Fibroblast of lung (primary cell): Measurements from ENCODE around the gene COP1. TPM values are rescaled to one million over a fixed set of nuclear protein-coding genes. Genes with fewer than 3 reads are reported as not detected.

Experiments
- DNase-seq, 2 donors: peaks; one replicate each; pipeline versions ENCODE4 v3.0.0 to v3.0.0-alpha.2; 2010; ENCODE audit warnings: low read depth in 2 of 2
- H2AFZ ChIP-seq: 2 replicates; pipeline ENCODE4 v1.5.1; 2012; ENCODE audit warnings: low read length, control low read depth, inconsistent platforms
- H3K27ac ChIP-seq: 2 replicates; pipeline ENCODE4 v1.5.1; 2011; ENCODE audit warnings: low read length, control low read depth; ENCODE audit not compliant: insufficient read depth
- H3K27me3 ChIP-seq: 2 replicates; pipeline ENCODE4 v1.5.1; 2011; ENCODE audit warnings: mild to moderate bottlenecking, low read length; ENCODE audit not compliant: control insufficient read depth, insufficient read depth
- H3K36me3 ChIP-seq: 2 replicates; pipeline ENCODE4 v1.5.1; 2011; ENCODE audit warnings: low read length; ENCODE audit not compliant: control insufficient read depth, insufficient read depth
- H3K4me1 ChIP-seq: 2 replicates; pipeline ENCODE4 v1.5.1; 2011; ENCODE audit warnings: low read length; ENCODE audit not compliant: control insufficient read depth, insufficient read depth; ENCODE audit errors: extremely low read depth
- H3K4me2 ChIP-seq: 2 replicates; pipeline ENCODE4 v1.5.1; 2011; ENCODE audit warnings: low read length, control low read depth; ENCODE audit not compliant: insufficient read depth; ENCODE audit errors: extremely low read depth
- H3K4me3 ChIP-seq, 4 experiments: fragments of 200-600 bp in 1 of 4; sonication (generic) in 1 of 4; replicated peaks in 1 of 4; 2 replicates each; pipeline ENCODE4 v1.5.1; 2011 to 2016; ENCODE audit warnings: low read length in 4 of 4, low read depth in 3 of 4, mild to moderate bottlenecking in 3 of 4, control low read depth in 2 of 4, inconsistent platforms in 1 of 4, mixed read lengths in 1 of 4; ENCODE audit not compliant: insufficient read depth in 1 of 4; ENCODE audit errors: control extremely low read depth in 1 of 4
- H3K79me2 ChIP-seq: 2 replicates; pipeline ENCODE4 v1.5.1; 2012; ENCODE audit warnings: mild to moderate bottlenecking, low read length, inconsistent platforms; ENCODE audit not compliant: control insufficient read depth, insufficient read depth
- H3K9ac ChIP-seq: 2 replicates; pipeline ENCODE4 v1.5.1; 2011; ENCODE audit warnings: mild to moderate bottlenecking, low read length, control low read depth; ENCODE audit not compliant: insufficient read depth
- H3K9me3 ChIP-seq: 2 replicates; pipeline ENCODE4 v1.5.1; 2012; ENCODE audit warnings: low read depth, low read length; ENCODE audit not compliant: control insufficient read depth, insufficient read depth
- H4K20me1 ChIP-seq: 2 replicates; pipeline ENCODE4 v1.5.1; 2011; ENCODE audit warnings: low read length; ENCODE audit not compliant: control insufficient read depth, insufficient read depth; ENCODE audit errors: extremely low read depth
- CTCF ChIP-seq, 2 donors: IDR thresholded peaks in 1 of 2; conservative IDR thresholded peaks in 1 of 2; 1 replicate in 1 of 2; 2 replicates in 1 of 2; pipeline ENCODE4 v1.5.1; 2011 to 2012; ENCODE audit warnings: low read length in 2 of 2, control low read depth in 1 of 2, inconsistent platforms in 1 of 2, low read depth in 1 of 2, mild to moderate bottlenecking in 1 of 2
- EZH2 ChIP-seq: IDR thresholded peaks from 2 replicates; pipeline ENCODE4 v1.5.1; 2012; ENCODE audit warnings: low read length, control low read depth, mild to moderate bottlenecking; ENCODE audit errors: missing control alignments
- polyA plus RNA-seq, 2 donors: library from polyadenylated mRNA; depleted of rRNA in 1 of 2; stranded (reverse) in 1 of 2; unstranded in 1 of 2; fragments of >200 nt; gene quantifications; 2 replicates each; pipeline ENCODE4 v1.2.1, GENCODE V29; 2011 to 2012; ENCODE audit warnings: missing spikeins in 1 of 2
- total RNA-seq: library from RNA; depleted of rRNA; stranded (reverse); fragments of >200 nt; gene quantifications from 2 replicates; pipeline ENCODE4 v1.2.1, GENCODE V29; 2014

Gene COP1
- total and polyA plus RNA-seq, 2 donors (not counting 1 experiment from before 2014, with no cell fraction given) = 42.0 to 48.1 TPM

- Histone ChIP-seq H2AFZ (no peak overlapping the region), H3K4me2 (no peak overlapping the region)
Observed at GRCh38 chr1:176216031-176216430, 8.9 kb upstream of the COP1 start.

GRCh38 chr1:176211396-176212165 lies 4.5 kb upstream of the COP1 start:
- no peaks in the 10 kb centered on the region for H3K9me3 ChIP-seq
- H3K79me2 ChIP-seq = peaks cover 4% of the 10 kb centered on the region
- no peak overlapping the region for H3K4me3 ChIP-seq
- no peak for TF ChIP-seq EZH2
- no peak for TF ChIP-seq CTCF (conservative IDR thresholded peaks at IDR 0.05 in 1 of 2, IDR thresholded peaks at IDR 0.05 in 1 of 2; ENCODE audit: low read depth in 1 of 2, low read length in 2 of 2)
- no peak overlapping the region for H3K27ac ChIP-seq
- no peaks in the 10 kb centered on the region for H4K20me1 ChIP-seq
- H2AFZ ChIP-seq = no peak overlapping the region
- H3K9ac ChIP-seq = no peak overlapping the region
- DNase-seq = no peak
- no peaks in the 10 kb centered on the region for H3K4me1 ChIP-seq
- no peak overlapping the region for H3K4me2 ChIP-seq
- H3K36me3 ChIP-seq = no peaks in the 10 kb centered on the region
- H3K27me3 ChIP-seq = no peaks in the 10 kb centered on the region

More at GRCh38 chr1:176216031-176216430, 8.9 kb upstream of the COP1 start:
- no peaks in the 10 kb centered on the region for H4K20me1 ChIP-seq
- no peak overlapping the region for H3K27ac ChIP-seq
- no peak for DNase-seq
- H3K27me3 ChIP-seq = no peaks in the 10 kb centered on the region
- no peaks in the 10 kb centered on the region for H3K9me3 ChIP-seq
- no peaks in the 10 kb centered on the region for H3K4me1 ChIP-seq
- H3K9ac ChIP-seq = no peak overlapping the region
- H3K36me3 ChIP-seq = no peaks in the 10 kb centered on the region
- H3K79me2 ChIP-seq = no peaks in the 10 kb centered on the region
- no peak for TF ChIP-seq CTCF (conservative IDR thresholded peaks at IDR 0.05 in 1 of 2, IDR thresholded peaks at IDR 0.05 in 1 of 2; ENCODE audit: low read depth in 1 of 2, low read length in 2 of 2)
- no peak for TF ChIP-seq EZH2
- H3K4me3 ChIP-seq = no peak overlapping the region

- H3K79me2 ChIP-seq = peaks cover 40% of the 10 kb centered on the region
- H3K27ac ChIP-seq = peak overlapping the region; percentile 91
Observed at GRCh38 chr1:176208034-176208433, 948 bp upstream of the COP1 start.

More at GRCh38 chr1:176208034-176208433, 948 bp upstream of the COP1 start:
- Histone ChIP-seq H3K4me2 (peak overlapping the region; percentile 90), H4K20me1 (no peaks in the 10 kb centered on the region), H3K4me3 (peak overlapping the region; percentile 71 to 95 (median 78)), H2AFZ (peak overlapping the region; percentile 96), H3K4me1 (no peaks in the 10 kb centered on the region), H3K9ac (peak overlapping the region; percentile 14), H3K9me3 (no peaks in the 10 kb centered on the region), H3K36me3 (no peaks in the 10 kb centered on the region), H3K27me3 (no peaks in the 10 kb centered on the region)
- TF ChIP-seq CTCF (conservative IDR thresholded peaks at IDR 0.05 in 1 of 2, IDR thresholded peaks at IDR 0.05 in 1 of 2; ENCODE audit: low read depth in 1 of 2, low read length in 2 of 2) = no peak
- TF ChIP-seq EZH2 = no peak
- DNase-seq = no peak
